CD4-positive, alpha-beta T cell treated with Interleukin-10 for 1 hour (primary cell): Measurements from ENCODE around the gene RAD17.
"Not testable (repeated sequence)": the region's sequence is repeated elsewhere in the genome, so short reads cannot be mapped to it uniquely, and the experiment has no call there.

ENCODE experiments used
- DNase-seq: peaks from one replicate; pipeline ENCODE4 v3.0.0-alpha.2; 2020

Gene RAD17

DNA sequence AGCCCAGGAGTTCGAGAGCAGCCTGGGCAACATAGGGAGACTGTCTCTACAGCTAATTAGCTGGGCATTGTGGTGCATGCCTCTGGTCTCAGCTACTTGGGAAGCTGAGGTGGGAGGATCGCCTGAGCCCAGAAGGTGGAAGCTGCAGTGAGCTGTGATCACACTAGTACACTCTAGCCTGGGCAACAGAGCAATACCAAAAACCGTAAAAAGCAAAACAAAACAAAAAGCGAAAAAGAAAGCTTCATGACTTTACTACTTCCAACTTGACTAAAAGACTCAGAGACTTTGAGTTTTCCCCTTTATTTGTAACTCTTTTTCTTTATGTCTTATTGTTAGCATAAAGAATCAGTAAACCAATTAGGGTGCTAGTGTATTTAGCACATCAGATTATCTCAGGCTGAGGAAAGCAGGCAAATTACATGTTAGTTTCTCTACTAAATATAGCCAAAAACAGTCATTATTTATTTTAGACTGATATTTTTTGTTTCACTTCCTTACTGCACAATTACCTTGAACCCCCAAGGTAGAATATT lies 5.4 kb downstream of the RAD17 start:
- DNase-seq, result no peak

DNA sequence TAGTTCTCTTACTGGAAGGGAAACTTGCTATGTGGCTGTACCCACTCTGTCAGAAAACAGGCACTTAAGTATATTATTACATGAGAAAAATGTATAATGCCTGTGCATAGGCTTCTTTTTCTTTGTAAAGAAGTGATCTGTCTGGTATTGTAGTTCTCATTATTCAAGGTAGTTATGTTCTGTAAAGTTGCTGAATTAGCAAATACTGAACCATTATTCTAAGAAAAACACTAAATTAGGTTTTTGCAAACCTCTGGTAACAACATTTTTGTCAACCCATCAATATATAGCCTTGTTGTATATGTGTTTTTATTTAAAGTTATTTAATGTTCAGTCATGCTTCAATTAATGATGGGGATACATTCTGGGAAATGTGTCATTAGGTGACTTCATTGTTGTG lies 8.8 kb downstream of the RAD17 start:
- no peak for DNase-seq

DNA sequence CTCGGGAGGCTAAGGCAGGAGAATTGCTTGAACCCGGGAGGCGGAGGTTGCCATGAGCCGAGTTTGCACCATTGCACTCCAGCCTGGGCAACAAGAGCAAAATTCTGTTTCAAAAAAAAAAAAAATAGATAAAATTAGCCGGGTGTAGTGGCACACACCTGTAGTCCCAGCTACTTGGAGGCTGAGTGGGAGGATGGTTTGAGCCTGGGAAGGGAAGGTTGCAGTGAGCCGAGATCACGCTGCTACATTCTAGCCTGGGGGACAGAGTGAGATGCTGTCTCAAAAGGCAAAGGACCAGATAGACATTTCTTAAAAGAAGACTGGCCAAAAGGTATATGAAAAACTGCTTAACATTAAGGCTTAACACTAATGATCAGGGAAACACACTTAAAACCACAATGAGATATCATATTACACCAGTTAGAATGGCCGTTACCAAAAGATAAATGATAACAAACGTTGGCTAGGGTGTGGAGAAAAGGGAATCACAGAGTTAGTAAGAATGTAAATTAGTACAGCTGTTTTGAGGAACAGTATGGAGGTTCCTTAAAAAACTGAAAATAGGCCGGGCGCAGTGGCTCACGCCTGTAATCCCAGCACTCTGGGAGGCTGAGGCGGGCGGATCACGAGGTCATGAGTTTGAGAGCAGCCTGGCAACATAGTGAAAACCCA lies 35.2 kb downstream of the RAD17 start:
- DNase-seq, result no peak

DNA sequence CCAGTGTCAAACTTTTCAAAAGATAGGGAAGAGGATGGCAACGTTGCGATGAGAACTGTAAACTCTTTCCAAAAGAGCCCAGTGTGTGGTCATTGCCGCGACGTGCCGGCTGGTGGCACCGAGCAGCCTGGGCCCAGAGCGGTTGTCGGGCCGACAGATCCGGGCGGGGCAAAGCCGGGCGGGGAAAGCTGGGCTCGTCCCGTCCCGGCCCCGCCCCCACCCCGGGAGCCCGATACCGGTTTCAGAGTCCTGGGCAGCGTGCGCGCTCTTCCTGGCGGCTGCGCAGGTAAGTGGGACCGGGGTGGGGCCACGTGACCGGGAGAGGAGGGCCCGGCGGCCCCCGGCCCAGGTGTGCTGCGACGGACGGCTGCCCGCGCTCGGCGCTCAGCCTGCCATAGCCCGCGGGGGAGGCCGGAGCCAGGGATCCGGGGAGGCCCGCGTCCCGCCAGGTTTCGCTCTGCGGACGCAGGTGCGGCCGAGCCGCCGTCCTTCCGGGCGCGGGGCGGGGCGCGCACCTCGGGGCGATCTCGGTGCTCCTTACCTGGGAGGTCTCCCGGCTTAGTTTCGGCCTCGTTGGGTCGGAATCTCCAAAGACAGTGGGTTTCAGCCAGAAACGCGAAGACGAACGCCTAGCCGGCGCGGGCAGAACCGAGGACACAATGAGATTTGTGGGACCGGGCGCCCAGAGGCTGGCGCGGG lies 45.4 kb downstream of the RAD17 start, which contains the start of gene MARVELD2:
MARVELD2 (plus strand) TSS at position 232 of the 699 bp plus-strand sequence. CDS start 4,270 bp downstream, outside the sequence.
- peak; percentile 48 for DNase-seq

DNA sequence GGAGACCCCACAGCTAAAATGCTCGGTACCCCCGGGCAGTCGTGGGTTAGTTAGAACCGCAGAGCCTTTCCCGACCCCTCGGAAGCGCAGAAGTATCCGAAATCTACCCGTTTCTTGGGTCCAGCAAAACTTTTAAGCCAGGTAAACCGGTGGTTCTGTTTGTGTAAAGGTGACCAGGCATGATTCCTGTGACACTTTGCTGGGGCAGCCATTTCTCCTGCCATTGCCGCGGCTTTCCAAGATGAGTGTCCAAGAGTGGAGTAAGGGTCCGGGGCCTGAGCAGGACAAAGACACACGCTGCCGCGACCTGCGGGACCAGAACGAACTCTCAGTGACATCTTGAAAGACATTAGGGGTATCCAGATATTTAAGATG lies 46.0 kb downstream of the RAD17 start:
- DNase-seq, result no peak

DNA sequence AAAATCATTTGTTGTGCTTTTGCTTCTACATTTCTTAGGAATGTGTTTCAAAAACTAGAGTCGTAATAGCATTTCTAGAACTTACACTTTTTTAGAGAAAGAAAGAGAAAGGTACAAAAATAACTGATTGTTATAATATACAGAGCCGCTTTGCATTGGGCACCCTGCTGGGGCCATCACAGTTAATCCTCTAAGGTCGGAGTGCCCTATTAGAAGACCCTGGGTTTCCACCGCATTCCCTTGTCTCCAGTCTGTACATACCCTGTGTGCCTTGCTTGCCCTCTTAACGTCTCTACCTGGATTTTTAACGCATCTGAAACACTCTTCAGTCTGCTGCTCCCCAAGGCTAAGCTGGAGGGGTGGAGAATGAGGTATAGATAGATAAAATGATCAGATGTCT lies 46.6 kb downstream of the RAD17 start:
- no peak for DNase-seq

DNA sequence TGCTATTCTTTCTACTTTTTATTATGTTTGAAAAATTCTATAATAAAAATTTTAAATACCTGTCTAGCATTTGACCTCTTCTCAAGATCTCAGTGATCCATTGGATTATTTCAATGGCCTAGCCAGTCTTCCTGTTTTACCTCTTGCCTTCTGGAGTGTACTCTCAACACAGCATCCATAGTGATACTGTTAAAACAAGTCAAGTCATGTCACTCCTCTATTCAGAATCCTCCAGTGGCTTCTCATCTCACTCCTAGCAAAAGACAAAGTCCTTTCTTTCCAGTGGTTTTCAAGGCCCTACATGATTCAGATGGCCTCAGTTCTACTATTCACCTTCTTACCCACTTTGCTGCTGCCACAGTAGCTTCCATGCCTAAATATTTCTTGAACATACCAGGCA lies 47.1 kb downstream of the RAD17 start:
- no peak for DNase-seq

DNA sequence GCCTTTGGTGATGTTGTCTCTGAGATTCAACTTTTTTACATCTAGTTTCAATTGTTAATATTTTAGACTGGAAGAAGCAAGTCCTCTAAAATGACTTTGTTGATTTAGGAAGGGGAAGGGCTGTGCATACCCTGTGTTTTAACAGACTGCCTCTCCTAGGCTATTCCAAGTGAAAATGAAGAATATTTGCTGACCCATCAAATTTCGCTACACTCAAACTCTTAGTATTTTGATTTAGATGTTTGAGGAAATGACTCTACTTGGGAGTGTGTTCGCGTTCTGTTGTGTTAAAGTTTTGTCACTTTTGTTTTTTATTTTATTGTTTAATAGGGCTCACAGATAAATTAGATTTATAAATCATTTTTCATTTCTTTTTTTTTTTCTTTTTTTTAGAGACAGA lies 48.9 kb downstream of the RAD17 start:
- no peak for DNase-seq

DNA sequence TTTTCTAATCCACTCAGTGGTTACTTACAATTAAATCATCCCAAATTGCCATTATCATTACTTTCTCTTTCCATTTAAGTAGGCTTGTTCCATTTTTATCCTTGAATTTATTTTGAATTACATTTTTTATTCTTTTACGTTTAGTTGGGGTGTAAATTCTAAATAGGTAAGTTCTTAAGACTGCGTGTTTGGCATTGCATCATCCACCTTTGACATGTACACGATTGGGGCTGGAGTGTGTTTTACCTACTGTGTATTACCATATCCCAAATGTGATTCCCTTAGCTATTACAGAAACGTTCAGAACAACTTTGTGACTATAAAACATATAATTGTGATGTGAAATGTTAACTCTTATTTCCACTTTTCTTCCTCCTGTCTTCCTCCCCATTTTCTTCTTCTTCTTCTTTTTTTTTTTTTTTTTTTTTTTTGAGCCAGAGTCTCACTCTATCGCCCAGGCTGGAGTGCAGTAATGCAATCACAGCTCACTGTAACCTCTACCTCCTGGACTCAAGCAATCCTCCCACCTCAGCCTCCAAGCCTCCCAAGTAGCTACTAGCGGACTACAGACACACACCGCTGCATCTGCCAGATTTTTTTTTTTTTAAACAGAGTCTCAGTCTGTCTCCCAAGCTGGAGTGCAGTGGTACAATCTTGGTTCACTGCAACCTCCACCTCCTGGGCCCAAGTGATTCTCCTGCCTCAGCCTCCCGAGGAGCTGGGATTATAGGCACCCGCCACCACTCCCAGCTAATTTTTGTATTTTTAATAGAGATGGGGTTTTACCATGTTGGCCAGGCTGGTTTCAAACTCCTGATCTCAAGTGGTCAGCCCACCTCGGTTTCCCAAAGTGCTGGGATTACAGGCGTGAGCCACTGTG lies 62.0 kb downstream of the RAD17 start:
- no peak for DNase-seq

DNA sequence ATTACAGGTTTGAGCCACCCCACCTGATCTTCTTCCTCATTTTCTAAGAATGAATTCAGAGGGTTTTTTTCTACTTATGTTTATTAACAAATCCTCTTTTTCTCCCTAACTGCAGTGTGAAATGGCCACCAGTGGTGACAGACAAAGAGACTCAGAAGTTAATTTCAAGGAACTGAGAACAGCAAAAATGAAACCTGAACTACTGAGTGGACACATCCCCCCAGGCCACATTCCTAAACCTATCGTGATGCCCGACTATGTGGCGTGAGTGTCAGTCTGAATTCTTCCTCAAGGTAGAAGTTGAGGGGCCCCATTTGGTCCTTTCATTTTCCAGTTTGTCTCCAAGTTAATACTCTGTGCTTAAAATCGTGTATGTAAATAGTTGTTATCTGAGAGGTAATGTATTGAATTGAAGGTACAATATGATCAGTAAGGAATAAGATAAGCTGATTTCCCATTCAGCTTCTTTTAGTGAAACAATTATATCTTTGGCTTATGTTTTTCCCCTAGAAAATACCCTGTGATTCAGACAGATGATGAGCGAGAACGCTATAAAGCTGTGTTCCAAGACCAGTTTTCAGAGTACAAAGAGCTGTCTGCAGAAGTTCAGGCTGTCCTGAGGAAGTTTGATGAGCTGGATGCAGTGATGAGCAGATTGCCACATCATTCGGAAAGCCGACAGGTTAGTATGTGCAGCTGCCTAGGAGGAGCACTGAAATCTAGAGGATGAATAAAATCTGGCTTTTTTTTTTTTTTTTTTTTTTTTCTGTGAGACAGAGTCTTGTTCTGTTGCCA lies 63.0 kb downstream of the RAD17 start:
- no peak for DNase-seq

DNA sequence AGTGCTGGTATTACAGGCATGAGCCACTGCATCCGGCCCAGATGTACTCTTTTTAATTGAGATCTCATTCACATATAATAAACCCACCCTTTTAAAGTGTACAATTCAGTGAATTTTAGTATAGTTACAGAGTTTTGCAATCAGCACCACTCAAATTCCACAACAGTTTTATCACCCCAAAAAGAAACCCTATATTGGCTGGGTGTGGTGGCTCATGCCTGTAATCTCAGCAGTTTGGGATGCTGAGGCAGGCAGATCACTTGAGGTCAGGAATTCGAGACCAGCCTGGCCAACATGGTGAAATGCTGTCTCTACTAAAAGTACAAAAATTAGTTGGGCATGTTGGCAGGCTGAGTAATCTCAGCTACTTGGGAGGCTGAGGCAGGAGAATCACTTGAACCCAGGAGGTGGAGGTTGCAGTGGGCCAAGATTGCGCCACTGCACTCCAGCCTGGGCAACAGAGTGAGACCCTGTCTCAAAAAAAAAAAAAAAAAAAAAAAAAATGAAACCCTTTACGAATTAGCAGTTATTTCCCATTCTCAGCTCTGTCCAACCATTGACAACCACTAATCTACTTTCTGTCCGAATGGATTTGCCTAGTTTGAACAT lies 65.8 kb downstream of the RAD17 start:
- DNase-seq, result not testable (repeated sequence)

DNA sequence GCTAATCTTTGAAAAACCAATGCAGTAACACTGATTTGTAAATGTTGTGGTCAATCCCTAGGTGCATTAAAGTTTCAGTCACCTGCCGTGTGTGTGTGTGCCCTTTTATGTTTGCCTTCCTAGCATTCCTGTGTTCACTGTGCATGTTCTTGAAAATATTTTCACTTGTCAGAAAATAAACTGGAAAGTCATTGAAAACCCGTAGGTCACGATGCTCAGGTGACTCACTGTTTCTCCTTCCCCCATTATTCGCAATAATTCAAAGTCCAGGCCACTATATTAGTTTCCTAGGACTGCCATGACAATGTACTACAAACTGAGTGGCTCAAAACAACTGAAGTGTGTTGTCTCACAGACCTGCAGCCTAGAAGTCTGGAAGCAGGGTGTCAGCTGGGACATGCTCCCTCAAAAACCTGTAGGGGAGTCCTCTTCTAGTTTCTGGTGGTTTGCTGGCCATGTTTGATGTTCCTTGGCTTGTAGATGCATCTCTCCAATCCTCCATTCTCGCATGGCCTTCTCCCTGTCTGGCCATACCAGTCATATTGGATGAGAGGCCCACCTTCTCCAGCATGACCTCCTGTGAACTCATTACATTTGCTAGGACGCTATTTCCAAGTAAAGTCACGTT lies 74.6 kb downstream of the RAD17 start:
- DNase-seq, result no peak

DNA sequence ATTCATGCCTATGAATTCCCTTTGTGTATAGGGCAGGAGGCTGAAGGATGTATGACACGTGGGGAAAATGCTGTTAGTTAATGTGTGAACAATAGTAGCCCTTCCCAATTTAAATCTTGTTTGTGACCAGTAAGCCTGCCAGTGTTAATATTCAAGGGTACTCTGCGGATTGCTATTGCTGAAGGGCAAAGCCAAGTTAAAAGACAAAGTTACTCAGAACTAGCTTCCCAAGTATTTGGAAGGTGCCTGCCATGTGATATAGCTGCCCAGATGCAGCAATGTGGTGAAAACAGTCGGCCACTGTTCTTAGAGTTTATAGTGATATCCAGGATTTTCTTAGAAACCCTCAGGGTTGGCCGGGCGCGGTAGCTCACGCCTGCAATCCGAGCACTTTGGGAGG lies 79.9 kb downstream of the RAD17 start:
- DNase-seq, result no peak

DNA sequence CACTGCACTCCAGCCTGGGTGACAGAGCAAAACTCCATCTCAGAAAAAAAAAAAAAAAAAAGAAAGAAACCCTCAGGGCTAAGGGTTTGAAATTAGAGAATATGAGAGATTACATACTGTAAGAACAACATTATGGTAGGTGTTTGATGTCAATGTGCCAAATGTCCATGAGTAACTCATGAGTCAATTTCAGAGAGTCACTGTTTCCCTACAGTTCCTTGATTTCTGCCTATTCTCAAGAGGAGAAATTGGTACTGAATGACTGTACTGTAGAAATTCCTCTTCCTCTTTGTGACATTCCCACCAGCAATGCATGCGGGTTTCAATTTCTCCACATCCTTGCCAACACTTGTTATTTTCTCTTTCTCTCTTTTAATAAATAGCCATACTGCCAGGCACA lies 80.5 kb downstream of the RAD17 start:
- no peak for DNase-seq

DNA sequence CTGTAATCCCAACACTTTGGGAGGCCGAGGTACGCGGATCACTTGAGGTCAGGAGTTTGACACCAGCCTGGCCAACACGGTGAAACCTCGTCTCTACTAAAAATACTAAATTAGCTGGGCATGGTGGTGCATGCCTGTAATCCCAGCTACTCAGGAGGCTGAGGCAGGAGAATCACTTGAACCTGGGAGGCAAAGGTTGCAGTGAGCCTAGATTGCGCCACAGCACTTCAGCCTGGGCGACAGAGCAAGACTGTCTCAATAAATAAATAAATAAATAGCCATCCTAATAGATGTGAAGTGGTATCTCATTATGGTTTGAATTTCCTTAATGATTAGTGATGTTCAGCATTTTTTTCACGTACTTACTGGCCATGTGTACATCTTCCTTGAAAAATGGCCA lies 80.9 kb downstream of the RAD17 start:
- DNase-seq, result not testable (repeated sequence)

DNA sequence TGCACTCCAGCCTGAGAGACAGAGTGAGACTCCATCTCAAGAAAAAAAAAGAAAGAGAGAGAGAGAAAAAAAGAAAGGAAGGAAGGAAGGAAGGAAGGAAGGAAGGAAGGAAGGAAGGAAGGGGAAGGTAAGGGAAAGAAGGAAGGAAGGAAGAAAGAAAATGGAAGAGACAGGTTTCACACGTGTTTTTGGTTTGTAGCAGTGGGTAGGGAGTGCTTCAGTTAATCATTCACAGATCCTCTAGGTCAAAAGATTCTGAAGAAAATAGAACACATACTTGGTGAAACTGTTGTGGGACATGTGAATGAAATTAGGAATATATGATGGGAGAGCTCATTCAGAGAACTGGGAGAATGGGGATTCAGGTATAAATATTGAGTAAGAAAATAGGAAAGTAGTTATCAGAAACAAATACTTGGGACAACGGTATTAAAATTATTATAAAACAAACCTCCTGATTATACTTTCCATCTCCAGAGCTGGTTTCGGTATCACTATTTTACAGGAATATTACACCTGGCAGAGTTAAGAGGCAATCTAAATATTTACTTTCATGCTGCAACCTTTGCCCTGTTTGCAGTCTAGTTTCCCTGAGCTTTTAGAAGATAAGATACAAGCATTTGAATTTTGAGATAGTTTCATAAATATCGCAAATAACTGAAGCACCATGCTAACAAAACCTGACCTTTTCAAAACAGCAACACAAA lies 82.5 kb downstream of the RAD17 start:
- no peak for DNase-seq

DNA sequence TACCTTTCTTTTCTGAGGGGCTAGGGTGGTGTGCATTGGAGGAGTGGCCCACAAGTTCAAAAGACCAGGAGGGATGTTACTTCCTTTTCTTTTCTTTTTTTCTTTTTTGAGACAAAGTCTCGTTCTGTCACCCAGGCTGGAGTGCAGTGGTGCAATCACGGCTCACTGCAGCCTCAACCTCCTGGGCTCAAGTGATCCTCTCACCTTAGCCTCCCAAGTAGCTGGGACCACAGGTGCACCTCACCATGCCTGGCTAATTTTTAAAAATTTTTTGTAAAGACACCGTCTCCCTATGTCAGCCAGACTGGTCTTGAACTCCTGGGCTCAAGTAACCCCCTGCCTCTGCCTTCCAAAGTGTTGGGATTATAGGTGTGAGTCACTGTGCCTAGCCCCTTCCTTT lies 83.9 kb downstream of the RAD17 start:
- not testable (repeated sequence) for DNase-seq

DNA sequence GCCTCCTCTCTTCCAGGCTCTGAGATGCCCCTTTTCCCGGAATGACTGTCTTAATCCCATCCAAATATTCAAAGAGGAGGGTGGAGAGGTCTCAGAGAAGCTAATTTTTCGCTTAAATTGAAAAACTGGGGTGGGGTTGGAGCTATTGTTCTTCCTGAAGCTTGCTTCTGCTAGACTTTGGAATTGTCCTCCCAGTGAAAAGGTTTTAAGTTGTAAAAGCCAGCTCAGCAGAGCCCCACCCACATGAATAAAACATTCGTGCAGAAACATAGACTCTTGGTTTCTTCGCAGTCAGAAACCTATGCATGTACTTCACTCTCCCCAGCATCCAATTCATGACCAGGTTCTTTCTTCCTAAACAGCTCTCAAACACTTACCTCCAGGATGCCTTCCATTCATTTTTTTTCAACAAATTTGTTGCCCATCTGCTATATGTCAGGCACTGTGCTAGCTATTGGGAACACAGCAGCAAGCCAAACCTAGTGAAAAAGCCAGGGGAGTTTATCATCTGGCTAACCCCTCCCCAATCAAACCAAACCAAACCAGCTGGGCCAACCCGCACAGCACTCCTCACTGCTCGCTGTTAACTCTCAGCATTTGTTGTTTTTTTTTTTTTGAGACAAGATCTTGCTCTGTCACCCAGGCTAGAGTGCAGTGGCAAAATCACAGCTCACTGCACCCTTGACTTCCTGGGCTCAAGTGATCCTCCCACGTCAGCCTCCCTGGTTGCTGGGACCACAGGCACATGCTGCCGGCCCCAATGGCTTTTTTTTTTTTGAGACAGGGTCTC lies 85.0 kb downstream of the RAD17 start:
- no peak for DNase-seq

DNA sequence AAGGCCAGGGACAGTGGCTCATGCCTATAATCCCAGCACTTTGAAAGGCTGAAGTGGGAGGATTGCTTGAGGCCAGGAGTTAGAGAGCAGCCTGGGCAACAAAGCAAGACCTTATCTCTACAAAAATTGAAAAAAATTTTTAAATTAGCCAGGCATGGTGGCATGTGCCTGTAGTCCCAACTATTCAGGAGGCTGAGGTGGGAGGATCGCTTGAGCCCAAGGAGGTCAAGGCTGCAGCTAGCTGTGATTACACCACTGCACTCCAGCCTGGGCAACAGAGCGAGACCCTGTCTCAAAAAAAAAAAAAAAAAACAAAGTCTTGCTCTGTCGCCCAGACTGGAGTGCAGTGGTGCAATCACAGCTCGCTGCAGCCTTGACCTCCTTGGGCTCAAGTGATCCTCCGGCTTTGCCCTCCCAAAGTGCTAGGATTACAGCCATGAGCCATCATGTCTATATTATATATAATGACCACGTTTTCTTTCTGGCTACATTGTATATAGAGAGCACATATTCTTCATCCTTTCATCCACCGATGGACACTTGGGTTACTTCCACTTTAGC lies 85.9 kb downstream of the RAD17 start:
- not testable (repeated sequence) for DNase-seq

DNA sequence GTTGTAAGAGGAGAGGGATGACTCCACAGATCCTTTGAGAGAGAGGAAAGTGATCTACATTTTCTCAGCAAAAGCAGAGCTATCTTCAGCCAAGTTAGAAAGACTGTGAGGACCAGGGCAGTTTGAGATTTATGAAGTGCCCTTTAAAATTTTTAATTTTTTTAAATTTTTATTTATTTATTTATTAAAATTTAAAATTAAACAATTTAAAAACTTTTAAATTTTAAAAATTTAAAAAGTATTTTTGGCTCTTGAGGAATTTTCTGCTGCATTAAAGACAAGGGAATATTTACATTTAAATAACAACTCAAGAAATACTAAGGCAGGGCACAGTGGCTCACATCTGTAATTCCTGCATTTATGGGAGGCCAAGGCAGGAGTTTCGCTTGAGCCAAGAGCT lies 92.6 kb downstream of the RAD17 start:
- DNase-seq, result no peak
